ENCODE data around the gene SCTR. TPM values are rescaled to one million over a fixed set of nuclear protein-coding genes. Genes with fewer than 3 reads are reported as not detected.

Gene SCTR
- total RNA-seq, 1 donor from 2014 or later, result not detected

GRCh38 chr2:119438128-119438656 is 86.1 kb downstream of the SCTR start:
- no peak for DNase-seq (ENCODE audit: extremely low spot score, unreplicated experiment)
- Mint-ChIP-seq H3K9me3 (ENCODE audit: unreplicated experiment) (no peaks in the 10 kb centered on the region), H3K27me3 (ENCODE audit: unreplicated experiment) (peaks cover 65% of the 10 kb centered on the region), H3K27ac (ENCODE audit: unreplicated experiment) (no peak overlapping the region), H3K4me3 (ENCODE audit: unreplicated experiment) (no peak overlapping the region), H3K36me3 (ENCODE audit: unreplicated experiment) (no peaks in the 10 kb centered on the region), H3K4me1 (ENCODE audit: unreplicated experiment) (no peaks in the 10 kb centered on the region)
- TF ChIP-seq CTCF (IDR thresholded peaks at IDR 0.05), result no peak

GRCh38 chr2:119436993-119437772 is 87.1 kb downstream of the SCTR start:
- no peak for DNase-seq (ENCODE audit: extremely low spot score, unreplicated experiment)
- Mint-ChIP-seq H3K9me3 (ENCODE audit: unreplicated experiment) (no peaks in the 10 kb centered on the region), H3K27ac (ENCODE audit: unreplicated experiment) (no peak overlapping the region), H3K4me3 (ENCODE audit: unreplicated experiment) (no peak overlapping the region), H3K4me1 (ENCODE audit: unreplicated experiment) (peaks cover 6% of the 10 kb centered on the region), H3K27me3 (ENCODE audit: unreplicated experiment) (peaks cover 65% of the 10 kb centered on the region), H3K36me3 (ENCODE audit: unreplicated experiment) (no peaks in the 10 kb centered on the region)
- no peak for TF ChIP-seq CTCF (IDR thresholded peaks at IDR 0.05)

- TF ChIP-seq CTCF (IDR thresholded peaks at IDR 0.05), result no peak
- Mint-ChIP-seq H3K4me3 (ENCODE audit: unreplicated experiment) (no peak overlapping the region), H3K27ac (ENCODE audit: unreplicated experiment) (no peak overlapping the region), H3K27me3 (ENCODE audit: unreplicated experiment) (peaks cover 59% of the 10 kb centered on the region), H3K4me1 (ENCODE audit: unreplicated experiment) (peaks cover 11% of the 10 kb centered on the region), H3K9me3 (ENCODE audit: unreplicated experiment) (no peaks in the 10 kb centered on the region), H3K36me3 (ENCODE audit: unreplicated experiment) (no peaks in the 10 kb centered on the region)
- DNase-seq (ENCODE audit: extremely low spot score, unreplicated experiment), result no peak
Observed at GRCh38 chr2:119435953-119436297, 88.4 kb downstream of the SCTR start.

- Mint-ChIP-seq H3K27me3 (ENCODE audit: unreplicated experiment) (peaks cover 58% of the 10 kb centered on the region), H3K36me3 (ENCODE audit: unreplicated experiment) (no peaks in the 10 kb centered on the region), H3K4me1 (ENCODE audit: unreplicated experiment) (peaks cover 12% of the 10 kb centered on the region), H3K9me3 (ENCODE audit: unreplicated experiment) (no peaks in the 10 kb centered on the region), H3K27ac (ENCODE audit: unreplicated experiment) (no peak overlapping the region), H3K4me3 (ENCODE audit: unreplicated experiment) (no peak overlapping the region)
- no peak for TF ChIP-seq CTCF (IDR thresholded peaks at IDR 0.05)
- no peak for DNase-seq (ENCODE audit: extremely low spot score, unreplicated experiment)
Observed at GRCh38 chr2:119435081-119435952, 89.0 kb downstream of the SCTR start.

GRCh38 chr2:119434664-119435063 is 89.6 kb downstream of the SCTR start:
- Mint-ChIP-seq H3K36me3 (ENCODE audit: unreplicated experiment) (no peaks in the 10 kb centered on the region), H3K9me3 (ENCODE audit: unreplicated experiment) (no peaks in the 10 kb centered on the region), H3K27ac (ENCODE audit: unreplicated experiment) (no peak overlapping the region), H3K4me1 (ENCODE audit: unreplicated experiment) (peaks cover 12% of the 10 kb centered on the region), H3K27me3 (ENCODE audit: unreplicated experiment) (peaks cover 56% of the 10 kb centered on the region), H3K4me3 (ENCODE audit: unreplicated experiment) (no peak overlapping the region)
- TF ChIP-seq CTCF (IDR thresholded peaks at IDR 0.05), result no peak
- DNase-seq (ENCODE audit: extremely low spot score, unreplicated experiment), result no peak

All from osteocyte (in vitro differentiated cells).